ENCODE measurements around the gene SIPA1L3.

SIPA1L3 gene

DNA sequence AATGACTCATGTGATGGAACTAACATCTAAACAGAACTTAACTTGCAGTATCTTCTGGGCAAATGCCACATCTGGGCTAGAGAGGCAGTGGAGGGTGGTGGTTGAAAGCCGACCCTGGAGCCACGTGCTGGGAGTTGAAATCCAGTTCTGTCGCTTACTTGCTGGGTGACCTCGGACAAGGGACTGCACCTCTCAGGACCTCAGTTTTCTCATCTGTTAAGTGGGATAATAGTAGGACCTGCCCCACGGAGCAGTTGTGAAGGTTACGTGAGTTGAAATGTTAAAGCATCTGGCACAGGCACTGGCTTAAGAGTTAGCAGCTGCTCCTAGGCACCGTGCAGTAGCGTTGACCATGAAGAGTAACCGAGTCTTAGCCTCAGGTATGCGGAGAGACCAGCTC, 76.1 kb downstream of the SIPA1L3 start:
- no peaks in the 10 kb centered on the region for H3K9me3 ChIP-seq (ENCODE audit: control insufficient read depth, insufficient read depth, low read length)

DNA sequence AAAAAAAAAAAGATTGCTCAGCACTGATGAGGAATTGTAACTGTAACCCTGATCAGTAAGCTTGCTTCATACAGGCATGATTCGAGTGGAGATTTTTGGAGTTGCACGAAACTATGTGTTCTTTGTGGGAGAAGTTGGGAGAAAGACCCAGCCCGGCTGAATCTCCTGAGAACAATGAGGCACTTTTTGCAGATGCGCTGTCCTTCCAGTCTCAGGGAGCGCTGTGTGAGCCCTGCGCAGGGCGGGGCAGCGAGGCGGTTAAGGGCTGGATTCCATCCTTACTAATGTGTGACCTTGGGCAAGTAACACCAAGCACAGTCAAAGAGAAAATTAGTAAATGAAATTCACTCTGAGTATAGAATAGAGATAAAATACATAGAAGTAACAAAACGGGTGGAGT, 76.9 kb downstream of the SIPA1L3 start:
- H3K36me3 ChIP-seq (ENCODE audit: insufficient read depth, low read length), result no peaks in the 10 kb centered on the region
- H3K4me1 ChIP-seq (ENCODE audit: insufficient read depth, low read length), result peaks cover 27% of the 10 kb centered on the region
- no peaks in the 10 kb centered on the region for H3K9me3 ChIP-seq (ENCODE audit: control insufficient read depth, insufficient read depth, low read length)
- no peak overlapping the region for H3K9ac ChIP-seq (ENCODE audit: low read depth, low read length)

More for the DNA sequence above, 76.1 kb downstream of the SIPA1L3 start:
- Histone ChIP-seq H3K4me1 (ENCODE audit: insufficient read depth, low read length) (peaks cover 22% of the 10 kb centered on the region), H3K36me3 (ENCODE audit: insufficient read depth, low read length) (no peaks in the 10 kb centered on the region), H3K9ac (ENCODE audit: low read depth, low read length) (no peak overlapping the region)

DNA sequence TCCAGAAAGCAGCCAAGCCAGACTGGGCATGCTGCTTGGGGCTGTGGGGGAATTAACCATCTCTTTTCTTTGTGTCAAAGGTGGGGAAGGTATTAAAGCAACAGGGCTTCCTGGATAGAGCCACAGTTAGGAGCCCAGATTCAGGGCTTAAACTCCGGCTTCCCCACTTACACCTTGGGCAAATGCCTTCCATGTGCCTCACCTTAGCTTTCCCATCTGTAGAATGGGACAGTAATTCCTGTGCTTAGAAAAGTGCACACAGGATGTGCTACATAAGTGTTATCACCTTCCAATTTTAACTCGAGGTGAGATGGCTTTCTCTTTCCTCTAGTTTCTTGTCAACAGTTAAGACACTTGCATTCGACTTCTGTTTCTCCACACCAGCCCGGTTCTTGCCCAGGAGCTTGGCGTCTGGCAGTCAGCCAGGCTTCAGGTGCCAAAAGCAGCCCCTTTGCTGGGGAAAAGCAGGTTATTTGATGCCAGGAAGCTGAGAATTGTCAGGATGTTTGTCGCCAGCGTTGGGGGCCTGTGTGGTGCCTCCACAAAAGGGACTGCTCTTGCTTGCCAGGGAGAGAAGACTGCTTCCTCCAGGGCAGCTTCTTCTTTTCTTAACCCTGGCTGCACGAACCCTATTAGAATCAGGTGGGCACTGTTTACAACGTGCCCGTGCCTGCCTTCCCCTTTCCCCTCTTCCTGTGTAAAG, 79.2 kb downstream of the SIPA1L3 start:
- H3K9ac ChIP-seq (ENCODE audit: low read depth, low read length), result no peak overlapping the region
- no peaks in the 10 kb centered on the region for H3K9me3 ChIP-seq (ENCODE audit: control insufficient read depth, insufficient read depth, low read length)
- no peaks in the 10 kb centered on the region for H3K36me3 ChIP-seq (ENCODE audit: insufficient read depth, low read length)
- peaks cover 38% of the 10 kb centered on the region for H3K4me1 ChIP-seq (ENCODE audit: insufficient read depth, low read length)

DNA sequence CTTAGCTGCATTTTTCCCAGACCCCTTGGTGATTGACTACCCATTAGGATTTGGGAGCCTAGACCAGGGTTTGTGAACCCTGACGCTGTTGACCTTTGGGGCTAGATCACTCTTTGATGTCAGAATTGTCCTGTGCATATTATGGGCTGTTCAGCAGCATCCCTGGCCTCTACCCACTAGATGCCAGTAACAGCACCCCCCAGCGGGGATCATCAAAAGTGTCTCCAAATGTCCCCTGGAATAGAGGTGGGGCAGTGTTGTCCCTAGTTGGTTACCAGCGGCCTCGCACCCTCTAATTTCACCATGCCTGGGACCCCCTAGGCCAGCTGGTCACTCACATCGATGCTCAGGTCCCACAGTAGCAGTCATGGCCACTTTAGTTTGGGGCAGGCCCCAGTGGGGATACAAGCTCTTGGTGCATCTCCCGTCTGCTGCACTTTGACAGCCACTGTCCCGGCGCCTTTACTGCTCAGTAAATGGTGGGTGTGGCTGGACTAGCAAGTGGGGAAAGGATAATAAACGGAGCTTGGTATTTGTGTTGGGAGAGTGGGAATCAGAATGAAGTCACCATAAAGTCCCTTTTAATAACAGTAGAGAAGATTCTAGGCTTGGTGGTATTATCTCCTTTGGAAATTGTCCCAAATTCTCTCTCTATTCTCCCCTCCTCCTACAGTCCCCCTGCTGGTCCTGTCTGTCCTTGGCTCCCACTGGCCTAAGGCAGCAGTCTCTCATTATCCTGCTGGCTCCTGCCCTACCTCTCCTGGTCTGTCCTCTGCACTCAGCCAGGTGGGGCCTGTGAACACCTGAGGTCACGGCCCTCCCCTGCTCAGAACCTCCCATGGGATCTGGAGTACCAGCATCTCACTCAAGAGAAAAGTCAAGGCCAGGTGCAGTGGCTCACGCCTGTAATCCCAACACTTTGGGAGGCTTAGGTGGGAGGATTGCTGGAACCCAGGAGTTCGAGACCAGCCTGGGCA, 80.6 kb downstream of the SIPA1L3 start:
- H3K9me3 ChIP-seq (ENCODE audit: control insufficient read depth, insufficient read depth, low read length), result no peaks in the 10 kb centered on the region
- H3K9ac ChIP-seq (ENCODE audit: low read depth, low read length), result no peak overlapping the region
- H3K36me3 ChIP-seq (ENCODE audit: insufficient read depth, low read length), result no peaks in the 10 kb centered on the region
- H3K4me1 ChIP-seq (ENCODE audit: insufficient read depth, low read length), result peaks cover 47% of the 10 kb centered on the region

DNA sequence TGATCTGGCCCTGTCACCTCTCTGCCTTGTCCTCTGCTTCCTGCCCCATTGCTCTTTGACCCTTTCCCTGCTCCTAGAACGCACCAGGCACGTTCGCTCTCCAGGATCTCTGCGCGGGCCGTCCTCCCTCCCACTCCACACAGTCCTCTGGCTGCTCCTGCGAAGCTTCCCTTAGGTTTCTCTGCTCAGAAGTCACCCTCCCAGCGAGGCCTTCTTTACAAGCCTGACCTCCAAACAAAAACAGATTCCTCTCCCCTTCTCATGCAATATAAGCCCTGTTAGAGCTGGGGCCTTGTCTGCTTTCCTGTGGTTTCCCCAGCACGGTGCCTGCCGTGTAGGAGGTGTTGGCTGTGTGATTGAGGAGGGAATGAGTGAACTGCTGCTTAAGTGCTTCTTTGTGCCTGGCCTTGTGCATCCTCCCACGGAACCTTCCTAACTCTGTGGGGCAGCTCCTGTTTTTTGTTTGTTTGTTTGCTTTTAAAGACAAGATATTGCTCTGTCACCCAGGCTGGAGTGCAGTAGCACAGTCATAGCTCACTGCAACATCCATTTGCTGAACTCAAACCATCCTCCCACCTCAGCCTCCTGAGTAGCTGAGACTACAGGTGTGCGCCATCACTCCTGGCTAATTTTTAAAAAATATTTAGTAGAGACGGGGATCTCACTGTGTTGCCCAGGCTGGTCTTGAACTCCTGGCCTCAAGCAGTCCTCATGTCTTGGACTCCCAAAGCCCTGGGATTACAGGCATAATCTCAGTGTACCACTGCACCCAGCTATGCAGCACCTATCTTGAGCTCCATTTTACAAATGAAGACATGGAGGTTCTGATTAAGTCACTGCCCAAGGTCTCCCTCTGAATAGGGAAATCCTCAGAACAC, 82.0 kb downstream of the SIPA1L3 start:
- no peaks in the 10 kb centered on the region for H3K9me3 ChIP-seq (ENCODE audit: control insufficient read depth, insufficient read depth, low read length)
- peaks cover 47% of the 10 kb centered on the region for H3K4me1 ChIP-seq (ENCODE audit: insufficient read depth, low read length)
- H3K36me3 ChIP-seq (ENCODE audit: insufficient read depth, low read length), result no peaks in the 10 kb centered on the region
- no peak overlapping the region for H3K9ac ChIP-seq (ENCODE audit: low read depth, low read length)

DNA sequence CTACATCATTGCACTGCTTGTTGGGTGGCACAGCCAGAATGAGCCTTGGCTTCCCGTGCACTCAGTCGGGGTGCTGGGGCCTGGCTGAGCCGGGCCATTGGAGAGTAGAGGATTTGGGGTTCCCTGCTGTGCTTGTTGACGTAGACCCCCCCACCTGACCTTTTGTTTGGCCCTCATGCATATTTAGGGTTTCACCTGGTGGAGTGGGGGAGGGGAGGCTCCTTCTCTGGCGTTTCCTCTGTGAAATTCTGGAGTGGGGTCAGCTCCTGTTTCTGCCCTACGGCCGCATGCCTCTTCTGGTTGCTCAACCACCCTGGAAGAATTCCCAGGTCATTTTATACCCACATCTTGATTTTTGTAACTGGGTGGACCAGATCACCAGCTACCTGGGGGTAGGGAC, 82.8 kb downstream of the SIPA1L3 start:
- H3K4me1 ChIP-seq (ENCODE audit: insufficient read depth, low read length), result peaks cover 49% of the 10 kb centered on the region
- H3K36me3 ChIP-seq (ENCODE audit: insufficient read depth, low read length), result no peaks in the 10 kb centered on the region
- H3K9ac ChIP-seq (ENCODE audit: low read depth, low read length), result no peak overlapping the region
- H3K9me3 ChIP-seq (ENCODE audit: control insufficient read depth, insufficient read depth, low read length), result no peaks in the 10 kb centered on the region; the same call in 1 of the 2 replicates

DNA sequence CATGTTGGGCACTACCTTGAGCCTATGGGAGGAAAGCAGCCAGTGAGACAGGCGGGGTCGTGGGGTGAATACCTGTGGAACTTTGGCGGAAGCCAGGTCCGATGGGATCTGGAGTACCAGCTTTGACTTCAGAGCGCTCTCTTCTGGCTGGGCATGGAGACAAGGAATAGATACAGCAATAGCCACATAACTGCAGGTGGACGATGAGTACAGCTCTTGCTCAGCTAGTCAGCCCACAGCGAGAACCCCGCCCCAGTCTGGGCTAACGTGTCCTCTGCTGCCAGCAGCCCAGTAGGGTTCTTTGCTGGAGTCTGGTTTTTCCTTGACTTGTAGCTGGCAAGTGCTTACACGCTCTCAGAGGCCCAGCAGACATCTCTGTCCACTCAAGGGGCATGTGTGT, 83.4 kb downstream of the SIPA1L3 start:
- Histone ChIP-seq H3K4me1 (ENCODE audit: insufficient read depth, low read length) (peaks cover 50% of the 10 kb centered on the region), H3K9ac (ENCODE audit: low read depth, low read length) (no peak overlapping the region), H3K9me3 (ENCODE audit: control insufficient read depth, insufficient read depth, low read length) (no peaks in the 10 kb centered on the region; the same call in 1 of the 2 replicates), H3K36me3 (ENCODE audit: insufficient read depth, low read length) (no peaks in the 10 kb centered on the region)

DNA sequence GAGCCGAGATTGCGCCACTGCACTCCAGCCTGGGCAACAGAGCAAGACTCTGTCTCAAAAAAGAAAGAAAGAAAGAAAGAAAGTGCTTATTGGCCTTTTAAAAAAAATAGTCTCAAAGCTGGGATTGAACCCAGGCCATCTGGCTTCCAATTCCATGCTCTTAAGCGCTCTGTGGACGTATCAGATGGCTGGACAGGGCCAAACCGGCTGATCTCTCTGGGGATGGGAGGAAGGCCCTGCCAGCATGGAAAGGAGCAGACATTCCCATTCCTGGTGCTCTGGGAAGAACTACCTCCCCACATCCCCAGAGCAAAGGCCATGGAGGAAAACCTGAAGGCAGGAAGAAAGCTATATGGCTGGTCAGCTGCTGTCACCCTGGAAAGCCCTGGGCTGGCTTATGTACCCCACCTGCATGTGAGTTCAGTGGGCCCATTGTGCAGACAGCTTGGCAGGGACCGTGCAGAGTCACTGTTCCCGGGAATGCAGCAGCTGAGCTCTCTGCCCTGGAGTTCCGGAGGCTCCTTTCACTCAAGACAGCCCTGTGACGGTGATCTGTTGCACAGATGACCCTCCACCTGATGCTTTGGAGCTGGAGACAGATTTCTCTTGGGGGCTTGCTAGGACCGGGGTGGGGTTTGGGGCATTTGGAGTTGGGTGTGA, 84.3 kb downstream of the SIPA1L3 start:
- peaks cover 48% of the 10 kb centered on the region for H3K4me1 ChIP-seq (ENCODE audit: insufficient read depth, low read length)
- H3K9ac ChIP-seq (ENCODE audit: low read depth, low read length), result no peak overlapping the region
- H3K36me3 ChIP-seq (ENCODE audit: insufficient read depth, low read length), result no peaks in the 10 kb centered on the region
- no peaks in the 10 kb centered on the region; the same call in 1 of the 2 replicates for H3K9me3 ChIP-seq (ENCODE audit: control insufficient read depth, insufficient read depth, low read length)

DNA sequence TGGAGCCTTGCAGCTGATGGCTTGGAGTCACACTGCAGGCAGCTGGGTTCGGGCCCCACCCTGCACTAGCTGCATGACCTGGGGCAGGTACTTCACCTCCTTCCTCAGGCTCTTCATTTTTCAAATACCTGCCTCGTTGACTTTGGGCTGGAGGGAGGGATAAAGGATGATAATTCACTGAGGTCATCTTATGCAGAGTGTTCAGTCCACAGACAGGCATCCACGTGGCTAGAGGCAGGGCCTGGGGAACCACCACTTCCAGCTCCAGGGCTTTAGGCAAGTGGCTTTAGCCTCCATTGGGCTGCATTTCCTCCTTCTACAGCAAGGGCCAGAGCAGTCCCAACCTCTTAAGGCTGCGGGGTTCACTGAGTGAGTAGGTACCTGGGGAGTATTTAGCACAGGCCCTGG, 84.8 kb downstream of the SIPA1L3 start:
- no peaks in the 10 kb centered on the region; the same call in 1 of the 2 replicates for H3K9me3 ChIP-seq (ENCODE audit: control insufficient read depth, insufficient read depth, low read length)
- no peaks in the 10 kb centered on the region for H3K36me3 ChIP-seq (ENCODE audit: insufficient read depth, low read length)
- H3K4me1 ChIP-seq (ENCODE audit: insufficient read depth, low read length), result peaks cover 44% of the 10 kb centered on the region
- H3K9ac ChIP-seq (ENCODE audit: low read depth, low read length), result no peak overlapping the region

DNA sequence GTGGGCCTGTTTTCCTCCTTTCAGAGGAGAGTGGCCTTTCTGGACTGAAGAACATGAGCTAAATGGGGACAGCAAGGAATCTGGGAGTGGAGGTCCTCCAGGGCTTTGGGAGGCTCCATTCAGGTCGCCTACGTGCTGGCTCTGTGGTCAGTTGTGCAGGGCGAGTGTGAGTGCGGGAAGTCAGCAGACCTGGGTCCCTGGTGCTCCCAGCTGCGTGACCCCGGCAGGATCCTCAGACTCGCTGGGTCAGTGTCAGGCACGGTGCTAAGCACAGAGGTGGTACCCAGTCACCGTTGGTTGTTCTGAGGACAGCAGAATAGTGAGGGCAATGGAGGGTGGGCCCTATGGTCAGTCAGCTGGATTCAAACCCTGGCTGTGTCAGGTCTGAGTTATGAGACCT, 85.8 kb downstream of the SIPA1L3 start:
- H3K4me1 ChIP-seq (ENCODE audit: insufficient read depth, low read length), result peaks cover 39% of the 10 kb centered on the region
- H3K9me3 ChIP-seq (ENCODE audit: control insufficient read depth, insufficient read depth, low read length), result no peaks in the 10 kb centered on the region; the same call in 1 of the 2 replicates
- no peak overlapping the region for H3K9ac ChIP-seq (ENCODE audit: low read depth, low read length)
- no peaks in the 10 kb centered on the region for H3K36me3 ChIP-seq (ENCODE audit: insufficient read depth, low read length)

DNA sequence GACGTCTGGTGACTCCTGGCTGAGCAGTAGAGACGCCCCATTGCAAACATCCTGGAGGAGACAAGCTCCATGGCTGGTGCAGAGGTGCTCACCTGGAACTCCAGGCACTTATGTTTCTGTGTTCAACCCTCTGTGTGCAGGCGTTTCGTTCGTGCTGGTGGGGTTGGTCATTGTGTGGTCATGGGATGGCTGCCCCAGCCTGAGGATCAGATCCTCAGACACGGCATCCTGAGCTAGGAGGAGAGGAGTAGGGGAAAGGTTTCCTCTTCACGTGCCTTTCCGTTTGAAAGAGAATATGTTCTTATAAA, 87.8 kb downstream of the SIPA1L3 start:
- Histone ChIP-seq H3K9me3 (ENCODE audit: control insufficient read depth, insufficient read depth, low read length) (no peaks in the 10 kb centered on the region; the same call in 1 of the 2 replicates), H3K36me3 (ENCODE audit: insufficient read depth, low read length) (no peaks in the 10 kb centered on the region), H3K4me1 (ENCODE audit: insufficient read depth, low read length) (peaks cover 24% of the 10 kb centered on the region), H3K9ac (ENCODE audit: low read depth, low read length) (no peak overlapping the region)

DNA sequence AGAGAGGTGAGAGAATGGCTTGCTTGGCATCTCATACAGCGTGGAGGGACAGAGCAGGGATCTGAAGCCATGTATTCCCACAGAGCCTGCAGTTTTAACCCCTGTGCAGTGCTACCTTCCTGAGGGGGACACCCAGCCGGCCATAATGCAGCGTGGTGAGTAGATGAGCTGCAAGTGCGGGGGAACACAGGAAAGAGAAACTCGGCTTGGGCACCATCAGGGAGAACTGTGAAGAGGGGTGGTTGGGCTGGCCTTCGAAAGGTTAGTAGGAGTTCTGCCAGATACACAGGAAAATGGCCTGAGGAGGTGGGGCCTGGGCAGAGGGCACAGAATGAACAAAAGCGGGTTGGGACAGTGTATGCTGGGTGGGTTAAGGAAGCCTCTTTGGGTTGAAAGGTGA, 88.3 kb downstream of the SIPA1L3 start:
- H3K4me1 ChIP-seq (ENCODE audit: insufficient read depth, low read length), result peaks cover 19% of the 10 kb centered on the region
- no peaks in the 10 kb centered on the region; the same call in 1 of the 2 replicates for H3K9me3 ChIP-seq (ENCODE audit: control insufficient read depth, insufficient read depth, low read length)
- no peak overlapping the region for H3K9ac ChIP-seq (ENCODE audit: low read depth, low read length)
- H3K36me3 ChIP-seq (ENCODE audit: insufficient read depth, low read length), result no peaks in the 10 kb centered on the region

DNA sequence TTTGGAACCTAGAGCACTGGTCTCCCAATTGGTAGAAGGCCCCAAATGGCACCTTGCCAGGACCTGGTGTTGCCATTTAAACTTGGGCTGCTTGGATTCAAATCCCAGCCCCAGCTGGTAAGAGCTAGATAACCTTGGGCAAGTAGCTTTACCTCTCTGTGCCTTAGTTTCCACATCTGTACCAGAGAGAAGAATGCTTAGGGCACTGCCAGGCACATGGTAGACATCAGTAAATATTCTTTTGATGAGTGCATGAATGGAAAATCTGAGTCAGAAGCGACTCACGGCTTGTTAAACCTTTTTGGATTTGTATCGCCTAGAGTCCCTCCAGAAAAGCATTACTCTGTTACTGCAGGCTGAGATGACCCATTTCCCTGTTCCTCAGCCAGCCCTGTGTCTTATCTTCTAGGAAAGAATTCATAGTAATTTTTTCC, 90.9 kb downstream of the SIPA1L3 start:
- no peaks in the 10 kb centered on the region for H3K36me3 ChIP-seq (ENCODE audit: insufficient read depth, low read length)
- H3K9me3 ChIP-seq (ENCODE audit: control insufficient read depth, insufficient read depth, low read length), result no peaks in the 10 kb centered on the region; the same call in 1 of the 2 replicates
- H3K4me1 ChIP-seq (ENCODE audit: insufficient read depth, low read length), result peaks cover 8% of the 10 kb centered on the region
- H3K9ac ChIP-seq (ENCODE audit: low read depth, low read length), result no peak overlapping the region
